Measurements from ENCODE around the gene CFAP47. TPM values are rescaled to one million over a fixed set of nuclear protein-coding genes. Genes with fewer than 3 reads are reported as not detected.

Gene CFAP47
- total RNA-seq, 6 donors from 2014 or later, result 0.03 to 38.0 (median 6.3) TPM

- Histone ChIP-seq H3K9me3 (no peaks in the 10 kb centered on the region), H3K4me1 (no peaks in the 10 kb centered on the region), H3K4me3 (no peak overlapping the region), H3K27me3 (no peaks in the 10 kb centered on the region), H3K36me3 (no peaks in the 10 kb centered on the region), H3K27ac (no peak overlapping the region)
- TF ChIP-seq POLR2AphosphoS5 (IDR thresholded peaks at IDR 0.05), result no peak
- TF ChIP-seq POLR2A (IDR thresholded peaks at IDR 0.05), result no peak
- TF ChIP-seq CTCF (IDR thresholded peaks at IDR 0.05), result no peak
- TF ChIP-seq EP300 (IDR thresholded peaks at IDR 0.05), result no peak
- DNase-seq, result no peak
- no peak for ATAC-seq (ENCODE audit: low FRiP score in 2 of 2)
- 69% methylated on average over 3 of the region's 3 CpGs for WGBS, 2 donors
These were observed 417.2 kb downstream of the CFAP47 start for GRCh38 chrX:36336751-36337150.

DNA sequence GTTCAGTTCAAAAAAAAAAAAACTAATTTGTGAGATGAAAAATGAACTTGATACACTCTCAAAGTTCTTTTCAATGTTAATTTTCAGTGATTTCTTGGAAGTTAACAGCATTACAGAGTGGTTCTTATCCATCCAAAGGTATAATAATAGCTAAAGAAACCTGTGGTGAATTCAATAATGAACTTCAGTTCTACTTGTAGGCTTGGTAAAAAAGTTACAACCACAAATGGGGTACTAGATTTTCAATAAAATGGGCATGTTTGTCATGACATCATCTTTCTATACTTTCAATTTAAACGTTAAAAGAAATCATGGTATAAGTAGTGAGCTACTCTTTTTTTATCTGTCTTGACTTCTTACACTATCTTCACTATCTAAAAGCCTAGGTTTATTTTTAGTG, 424.8 kb downstream of the CFAP47 start:
- TF ChIP-seq EP300 (IDR thresholded peaks at IDR 0.05) (no peak), POLR2A (IDR thresholded peaks at IDR 0.05) (no peak)
- Histone ChIP-seq H3K4me3 (no peak overlapping the region), H3K4me1 (no peaks in the 10 kb centered on the region), H3K9me3 (no peaks in the 10 kb centered on the region), H3K27ac (no peak overlapping the region), H3K36me3 (no peaks in the 10 kb centered on the region), H3K27me3 (no peaks in the 10 kb centered on the region)
- no peak for ATAC-seq (ENCODE audit: low FRiP score in 2 of 2)
- DNase-seq, result no peak
- WGBS, 2 donors, result 56 to 88% methylated on average over 1 of the region's 1 CpG

DNA sequence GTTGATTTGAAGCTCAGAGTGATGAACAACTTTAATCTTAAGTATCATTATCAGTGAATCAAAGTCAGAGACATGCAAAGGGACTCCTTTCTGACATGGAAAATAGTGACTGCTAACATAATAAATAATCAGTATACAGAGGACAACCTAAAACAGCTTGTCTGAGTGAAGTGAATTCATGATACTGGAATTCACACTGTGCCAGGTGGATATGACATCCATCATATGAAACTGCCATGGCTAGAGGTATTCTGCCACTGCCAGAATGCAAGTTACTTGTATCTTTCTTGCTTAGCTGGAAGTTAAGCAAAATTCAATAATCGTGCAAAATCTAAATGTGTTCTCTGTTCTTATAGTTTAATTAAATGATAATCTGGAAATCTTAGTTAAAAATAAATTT, 429.0 kb downstream of the CFAP47 start:
- H3K4me1 ChIP-seq, result no peaks in the 10 kb centered on the region
- ATAC-seq (ENCODE audit: low FRiP score in 2 of 2) (no peak), DNase-seq (no peak)
- H3K27ac ChIP-seq, result no peak overlapping the region
- no peaks in the 10 kb centered on the region for H3K9me3 ChIP-seq
- H3K36me3 ChIP-seq, result no peaks in the 10 kb centered on the region
- no peak overlapping the region for H3K4me3 ChIP-seq
- no peaks in the 10 kb centered on the region for H3K27me3 ChIP-seq
- TF ChIP-seq POLR2A (IDR thresholded peaks at IDR 0.05), result no peak
- TF ChIP-seq POLR2AphosphoS5 (IDR thresholded peaks at IDR 0.05), result no peak
- no peak for TF ChIP-seq EP300 (IDR thresholded peaks at IDR 0.05)
- TF ChIP-seq CTCF (IDR thresholded peaks at IDR 0.05), result no peak
- 83 to 96% methylated on average over 1 of the region's 1 CpG for WGBS, 2 donors

GRCh38 chrX:36357855-36358254, 438.3 kb downstream of the CFAP47 start:
- WGBS, 2 donors, result 56 to 64% methylated on average over 1 of the region's 1 CpG
- TF ChIP-seq POLR2A (IDR thresholded peaks at IDR 0.05) (no peak), POLR2AphosphoS5 (IDR thresholded peaks at IDR 0.05) (no peak), CTCF (IDR thresholded peaks at IDR 0.05) (no peak), EP300 (IDR thresholded peaks at IDR 0.05) (no peak)

GRCh38 chrX:36364262-36364661, 444.7 kb downstream of the CFAP47 start:
- Histone ChIP-seq H3K4me3 (no peak overlapping the region), H3K4me1 (no peaks in the 10 kb centered on the region), H3K9me3 (peaks cover 0 to 11% (median 0%) of the 10 kb centered on the region in 4 donors), H3K27me3 (no peaks in the 10 kb centered on the region), H3K27ac (no peak overlapping the region), H3K36me3 (no peaks in the 10 kb centered on the region)
- no peak for DNase-seq
- no peak for ATAC-seq (ENCODE audit: low FRiP score in 2 of 2)
- TF ChIP-seq EP300 (IDR thresholded peaks at IDR 0.05) (no peak), POLR2AphosphoS5 (IDR thresholded peaks at IDR 0.05) (no peak), POLR2A (IDR thresholded peaks at IDR 0.05) (no peak), CTCF (IDR thresholded peaks at IDR 0.05) (no peak)
- 52 to 58% methylated on average over 1 of the region's 1 CpG for WGBS, 2 donors

More at GRCh38 chrX:36357855-36358254, 438.3 kb downstream of the CFAP47 start:
- Histone ChIP-seq H3K27ac (no peak overlapping the region), H3K9me3 (peaks cover 0 to 11% (median 0%) of the 10 kb centered on the region in 4 donors), H3K36me3 (no peaks in the 10 kb centered on the region), H3K27me3 (no peaks in the 10 kb centered on the region), H3K4me1 (no peaks in the 10 kb centered on the region), H3K4me3 (no peak overlapping the region)
- DNase-seq (no peak), ATAC-seq (ENCODE audit: low FRiP score in 2 of 2) (no peak)
